Left forelimb (tissue), 1 donor: ENCODE data around the gene ANKEF1.
A peak's percentile ranks its signal among the peaks of the same experiment; 100 is the strongest.
"Not testable (repeated sequence)": the region's sequence is repeated elsewhere in the genome, so short reads cannot be mapped to it uniquely, and the experiment has no call there.

Experiments
- DNase-seq: peaks from one replicate; pipeline ENCODE4 v3.0.0-alpha.2; 2018; ENCODE audit warnings: low spot score

The ANKEF1 gene

GRCh38 chr20:10034717-10035571 is at the start of gene ANKEF1:
ANKEF1 (plus strand) TSS chr20:10034987; CDS start chr20:10038302, 3,315 bp downstream.
- DNase-seq, result peak; percentile 77

GRCh38 chr20:9985281-9985680 is 49.5 kb upstream of the ANKEF1 start:
- no peak for DNase-seq

- no peak for DNase-seq
Measured at GRCh38 chr20:9985773-9986172, 49.0 kb upstream of the ANKEF1 start.

- DNase-seq, result no peak
Measured at GRCh38 chr20:9989066-9989724, 45.6 kb upstream of the ANKEF1 start.

- no peak for DNase-seq
Measured at GRCh38 chr20:9993137-9993536, 41.6 kb upstream of the ANKEF1 start.

- no peak for DNase-seq
Measured at GRCh38 chr20:9994676-9995075, 40.1 kb upstream of the ANKEF1 start.

- DNase-seq, result no peak
Measured at GRCh38 chr20:9995510-9996272, 39.1 kb upstream of the ANKEF1 start.

GRCh38 chr20:9996944-9997343 is 37.8 kb upstream of the ANKEF1 start:
- DNase-seq, result no peak

GRCh38 chr20:9999645-10000044 is 35.1 kb upstream of the ANKEF1 start:
- no peak for DNase-seq

- no peak for DNase-seq
Measured at GRCh38 chr20:10002866-10003265, 31.9 kb upstream of the ANKEF1 start.

GRCh38 chr20:10004900-10005299 is 29.9 kb upstream of the ANKEF1 start:
- DNase-seq, result no peak

- no peak for DNase-seq
Measured at GRCh38 chr20:10005885-10006284, 28.9 kb upstream of the ANKEF1 start.

GRCh38 chr20:10006447-10007090 is 28.2 kb upstream of the ANKEF1 start:
- DNase-seq, result no peak

GRCh38 chr20:10007158-10007557 is 27.6 kb upstream of the ANKEF1 start:
- no peak for DNase-seq

GRCh38 chr20:10007747-10008146 is 27.0 kb upstream of the ANKEF1 start:
- DNase-seq, result no peak

GRCh38 chr20:10012464-10012863 is 22.3 kb upstream of the ANKEF1 start:
- DNase-seq, result no peak

GRCh38 chr20:10014431-10014830 is 20.4 kb upstream of the ANKEF1 start:
- no peak for DNase-seq

GRCh38 chr20:10020937-10021336 is 13.8 kb upstream of the ANKEF1 start:
- DNase-seq, result no peak

- no peak for DNase-seq
Measured at GRCh38 chr20:10022625-10023024, 12.2 kb upstream of the ANKEF1 start.

GRCh38 chr20:10023911-10024310 is 10.9 kb upstream of the ANKEF1 start:
- DNase-seq, result no peak

- DNase-seq, result not testable (repeated sequence)
Measured at GRCh38 chr20:10031451-10032215, 3.2 kb upstream of the ANKEF1 start.
